ENCODE measurements around the gene GUCY2D. TPM values are rescaled to one million over a fixed set of nuclear protein-coding genes. Genes with fewer than 3 reads are reported as not detected.

Gene GUCY2D
- total and polyA plus RNA-seq, 2 experiments from 2014 or later, result 0.22 TPM; not detected in 1

- Histone ChIP-seq H3K4me2 (ENCODE audit: unreplicated experiment) (no peak overlapping the region), H2AFZ (no peak overlapping the region), H3K9me2 (ENCODE audit: insufficient read depth) (no peaks in the 10 kb centered on the region), H3K4me1 (ENCODE audit: insufficient read depth) (peaks cover 2% of the 10 kb centered on the region; the same call in 1 of the 2 replicates), H3K27ac (no peak overlapping the region), H4K20me1 (ENCODE audit: insufficient read depth) (no peaks in the 10 kb centered on the region), H3K27me3 (replicated peaks; ENCODE audit: insufficient read depth) (peaks cover 10% of the 10 kb centered on the region), H3K9me3 (ENCODE audit: low read depth) (no peaks in the 10 kb centered on the region), H3K9ac (no peak overlapping the region), H3F3A (ENCODE audit: insufficient read depth) (peaks cover 7% of the 10 kb centered on the region; the same call in 1 of the 2 replicates), H3K79me2 (ENCODE audit: insufficient read depth) (no peaks in the 10 kb centered on the region), H3K4me3 (no peak overlapping the region), H3K36me3 (ENCODE audit: low read depth) (no peaks in the 10 kb centered on the region)
- in situ Hi-C loops (cut with MboI), result no loop called here
- DNase-seq, result no peak
- 65 to 71% methylated on average over 11 of the region's 11 CpGs for WGBS, 2 experiments (ENCODE audit: low coverage in 1 of 2, low lambda C conversion rate in 2 of 2, missing lambda C conversion rate in 2 of 2)
- TF ChIP-seq EZH2 (IDR thresholded peaks at IDR 0.05; ENCODE audit: insufficient read depth, poor library complexity, severe bottlenecking) (no peak), EZH2phosphoT487 (IDR thresholded peaks at IDR 0.05; ENCODE audit: insufficient read depth, low read depth) (no peak)
Measured at GRCh38 chr17:8046306-8046928, 44.0 kb downstream of the GUCY2D start.

- no peaks in the 10 kb centered on the region for H3K9me2 ChIP-seq (ENCODE audit: insufficient read depth)
- peaks cover 10% of the 10 kb centered on the region for H3K27me3 ChIP-seq (replicated peaks; ENCODE audit: insufficient read depth)
- H3K36me3 ChIP-seq (ENCODE audit: low read depth), result no peaks in the 10 kb centered on the region
- no peak overlapping the region for H3K4me3 ChIP-seq
- no peak for TF ChIP-seq EZH2phosphoT487 (IDR thresholded peaks at IDR 0.05; ENCODE audit: insufficient read depth, low read depth)
- no peak for TF ChIP-seq EZH2 (IDR thresholded peaks at IDR 0.05; ENCODE audit: insufficient read depth, poor library complexity, severe bottlenecking)
- in situ Hi-C loops (cut with MboI), result no loop called here
- no peak for DNase-seq
- H3K27ac ChIP-seq, result no peak overlapping the region
- no peak overlapping the region for H3K4me2 ChIP-seq (ENCODE audit: unreplicated experiment)
- no peaks in the 10 kb centered on the region for H4K20me1 ChIP-seq (ENCODE audit: insufficient read depth)
- no peaks in the 10 kb centered on the region for H3K79me2 ChIP-seq (ENCODE audit: insufficient read depth)
- no peak overlapping the region for H2AFZ ChIP-seq
- no peaks in the 10 kb centered on the region for H3F3A ChIP-seq (ENCODE audit: insufficient read depth)
- H3K9me3 ChIP-seq (ENCODE audit: low read depth), result no peaks in the 10 kb centered on the region
- no peak overlapping the region for H3K9ac ChIP-seq
- no peaks in the 10 kb centered on the region for H3K4me1 ChIP-seq (ENCODE audit: insufficient read depth)
- WGBS, 2 experiments (ENCODE audit: low coverage in 1 of 2, low lambda C conversion rate in 2 of 2, missing lambda C conversion rate in 2 of 2), result 50 to 51% methylated on average over 19 to 24 of the region's 24 CpGs
Measured at GRCh38 chr17:8046929-8047768, 44.7 kb downstream of the GUCY2D start.

GRCh38 chr17:8047769-8048110 is 45.3 kb downstream of the GUCY2D start:
- Histone ChIP-seq H3K9me3 (ENCODE audit: low read depth) (no peaks in the 10 kb centered on the region), H3K9ac (no peak overlapping the region), H3K9me2 (ENCODE audit: insufficient read depth) (no peaks in the 10 kb centered on the region), H3K79me2 (ENCODE audit: insufficient read depth) (no peaks in the 10 kb centered on the region), H3K27ac (no peak overlapping the region), H3K27me3 (replicated peaks; ENCODE audit: insufficient read depth) (peaks cover 10% of the 10 kb centered on the region), H3K4me3 (no peak overlapping the region), H3K4me2 (ENCODE audit: unreplicated experiment) (no peak overlapping the region), H4K20me1 (ENCODE audit: insufficient read depth) (no peaks in the 10 kb centered on the region), H3K4me1 (ENCODE audit: insufficient read depth) (no peaks in the 10 kb centered on the region), H3K36me3 (ENCODE audit: low read depth) (no peaks in the 10 kb centered on the region), H2AFZ (no peak overlapping the region), H3F3A (ENCODE audit: insufficient read depth) (no peaks in the 10 kb centered on the region)
- 83 to 92% methylated on average over 4 of the region's 4 CpGs for WGBS, 2 experiments (ENCODE audit: low coverage in 1 of 2, low lambda C conversion rate in 2 of 2, missing lambda C conversion rate in 2 of 2)
- in situ Hi-C loops (cut with MboI), result no loop called here
- no peak for DNase-seq
- TF ChIP-seq EZH2 (IDR thresholded peaks at IDR 0.05; ENCODE audit: insufficient read depth, poor library complexity, severe bottlenecking), result no peak
- TF ChIP-seq EZH2phosphoT487 (IDR thresholded peaks at IDR 0.05; ENCODE audit: insufficient read depth, low read depth), result no peak

- Histone ChIP-seq H3K9me3 (ENCODE audit: low read depth) (no peaks in the 10 kb centered on the region), H3F3A (ENCODE audit: insufficient read depth) (no peaks in the 10 kb centered on the region), H3K27me3 (replicated peaks; ENCODE audit: insufficient read depth) (peaks cover 10% of the 10 kb centered on the region), H3K27ac (no peak overlapping the region), H3K4me3 (no peak overlapping the region), H4K20me1 (ENCODE audit: insufficient read depth) (no peaks in the 10 kb centered on the region), H3K4me1 (ENCODE audit: insufficient read depth) (no peaks in the 10 kb centered on the region), H2AFZ (no peak overlapping the region), H3K36me3 (ENCODE audit: low read depth) (no peaks in the 10 kb centered on the region), H3K4me2 (ENCODE audit: unreplicated experiment) (no peak overlapping the region), H3K9me2 (ENCODE audit: insufficient read depth) (no peaks in the 10 kb centered on the region), H3K9ac (no peak overlapping the region), H3K79me2 (ENCODE audit: insufficient read depth) (no peaks in the 10 kb centered on the region)
- DNase-seq, result no peak
- no peak for TF ChIP-seq EZH2 (IDR thresholded peaks at IDR 0.05; ENCODE audit: insufficient read depth, poor library complexity, severe bottlenecking)
- no peak for TF ChIP-seq EZH2phosphoT487 (IDR thresholded peaks at IDR 0.05; ENCODE audit: insufficient read depth, low read depth)
- 80 to 81% methylated on average over 12 of the region's 12 CpGs for WGBS, 2 experiments (ENCODE audit: low coverage in 1 of 2, low lambda C conversion rate in 2 of 2, missing lambda C conversion rate in 2 of 2)
- in situ Hi-C loops (cut with MboI), result no loop called here
Measured at GRCh38 chr17:8048236-8048635, 45.8 kb downstream of the GUCY2D start.

Data from GM23248 (cell line).